ENCODE data around the gene SUGCT. TPM values are rescaled to one million over a fixed set of nuclear protein-coding genes. Genes with fewer than 3 reads are reported as not detected.

Gene SUGCT
- total RNA-seq, 2 experiments from 2014 or later: 0.21 to 0.61 TPM

GRCh38 chr7:40437936-40438634, 303.3 kb downstream of the SUGCT start:
- no peak overlapping the region for H3K4me3 Mint-ChIP-seq
- no peaks in the 10 kb centered on the region for H3K36me3 Mint-ChIP-seq
- no peaks in the 10 kb centered on the region for H3K4me1 Mint-ChIP-seq
- peaks cover 8% of the 10 kb centered on the region for H3K9me3 Mint-ChIP-seq (ENCODE audit: low read depth)
- DNase-seq (no peak), ATAC-seq (no peak)
- no peaks in the 10 kb centered on the region for H3K27me3 Mint-ChIP-seq
- H3K27ac Mint-ChIP-seq: no peak overlapping the region
- CTCF ChIA-PET: no interaction called here

GRCh38 chr7:40439686-40440085, 304.9 kb downstream of the SUGCT start:
- Mint-ChIP-seq H3K27me3 (no peaks in the 10 kb centered on the region), H3K4me3 (no peak overlapping the region), H3K36me3 (no peaks in the 10 kb centered on the region), H3K27ac (no peak overlapping the region), H3K4me1 (no peaks in the 10 kb centered on the region), H3K9me3 (ENCODE audit: low read depth) (peaks cover 8% of the 10 kb centered on the region)
- DNase-seq (no peak), ATAC-seq (no peak)
- CTCF ChIA-PET: no interaction called here

GRCh38 chr7:40447345-40447744, 312.5 kb downstream of the SUGCT start:
- Mint-ChIP-seq H3K27ac (no peak overlapping the region), H3K27me3 (no peaks in the 10 kb centered on the region), H3K4me3 (no peak overlapping the region), H3K4me1 (no peaks in the 10 kb centered on the region), H3K9me3 (ENCODE audit: low read depth) (no peaks in the 10 kb centered on the region), H3K36me3 (no peaks in the 10 kb centered on the region)
- CTCF ChIA-PET: no interaction called here
- no peak for DNase-seq
- no peak for ATAC-seq

- H3K36me3 Mint-ChIP-seq: no peaks in the 10 kb centered on the region
- CTCF ChIA-PET: no interaction called here
- no peak overlapping the region for H3K27ac Mint-ChIP-seq
- no peaks in the 10 kb centered on the region for H3K4me1 Mint-ChIP-seq
- DNase-seq (no peak), ATAC-seq (no peak)
- H3K27me3 Mint-ChIP-seq: no peaks in the 10 kb centered on the region
- no peak overlapping the region for H3K4me3 Mint-ChIP-seq
- no peaks in the 10 kb centered on the region for H3K9me3 Mint-ChIP-seq (ENCODE audit: low read depth)
These were observed 320.7 kb downstream of the SUGCT start for GRCh38 chr7:40455485-40455884.

- CTCF ChIA-PET: no interaction called here
- Mint-ChIP-seq H3K4me1 (peaks cover 5% of the 10 kb centered on the region), H3K9me3 (ENCODE audit: low read depth) (no peaks in the 10 kb centered on the region)
These were observed 323.1 kb downstream of the SUGCT start for GRCh38 chr7:40457776-40458480.

GRCh38 chr7:40463446-40463845, 328.6 kb downstream of the SUGCT start:
- no peak overlapping the region for H3K4me3 Mint-ChIP-seq
- H3K27ac Mint-ChIP-seq: no peak overlapping the region
- H3K36me3 Mint-ChIP-seq: no peaks in the 10 kb centered on the region
- no peak for DNase-seq
- H3K4me1 Mint-ChIP-seq: peaks cover 5% of the 10 kb centered on the region
- CTCF ChIA-PET: no interaction called here
- H3K27me3 Mint-ChIP-seq: no peaks in the 10 kb centered on the region
- H3K9me3 Mint-ChIP-seq (ENCODE audit: low read depth): peaks cover 3% of the 10 kb centered on the region
- no peak for ATAC-seq

More at GRCh38 chr7:40457776-40458480, 323.1 kb downstream of the SUGCT start:
- Mint-ChIP-seq H3K36me3 (no peaks in the 10 kb centered on the region), H3K4me3 (no peak overlapping the region), H3K27me3 (no peaks in the 10 kb centered on the region), H3K27ac (no peak overlapping the region)
- ATAC-seq (no peak), DNase-seq (no peak)

GRCh38 chr7:40468891-40469864, 334.4 kb downstream of the SUGCT start:
- ATAC-seq (no peak), DNase-seq (no peak)
- Mint-ChIP-seq H3K27me3 (no peaks in the 10 kb centered on the region), H3K4me3 (no peak overlapping the region), H3K27ac (no peak overlapping the region), H3K9me3 (ENCODE audit: low read depth) (no peaks in the 10 kb centered on the region), H3K36me3 (no peaks in the 10 kb centered on the region), H3K4me1 (peaks cover 2% of the 10 kb centered on the region)
- CTCF ChIA-PET: no interaction called here

GRCh38 chr7:40470091-40470592, 335.3 kb downstream of the SUGCT start:
- Mint-ChIP-seq H3K9me3 (ENCODE audit: low read depth) (no peaks in the 10 kb centered on the region), H3K4me3 (no peak overlapping the region), H3K27ac (no peak overlapping the region), H3K27me3 (no peaks in the 10 kb centered on the region), H3K4me1 (peaks cover 7% of the 10 kb centered on the region), H3K36me3 (no peaks in the 10 kb centered on the region)
- ATAC-seq: no peak
- no peak for DNase-seq
- CTCF ChIA-PET: no interaction called here

GRCh38 chr7:40470817-40471216, 336.0 kb downstream of the SUGCT start:
- Mint-ChIP-seq H3K36me3 (no peaks in the 10 kb centered on the region), H3K4me3 (no peak overlapping the region), H3K9me3 (ENCODE audit: low read depth) (no peaks in the 10 kb centered on the region), H3K27me3 (no peaks in the 10 kb centered on the region), H3K4me1 (peaks cover 12% of the 10 kb centered on the region), H3K27ac (no peak overlapping the region)
- ATAC-seq (no peak), DNase-seq (no peak)
- CTCF ChIA-PET: no interaction called here

- peaks cover 15% of the 10 kb centered on the region for H3K4me1 Mint-ChIP-seq
- DNase-seq (no peak), ATAC-seq (no peak)
These were observed 337.1 kb downstream of the SUGCT start for GRCh38 chr7:40471891-40472290.

GRCh38 chr7:40474790-40475680, 340.2 kb downstream of the SUGCT start:
- CTCF ChIA-PET: no interaction called here
- Mint-ChIP-seq H3K27ac (no peak overlapping the region), H3K9me3 (ENCODE audit: low read depth) (no peaks in the 10 kb centered on the region), H3K27me3 (no peaks in the 10 kb centered on the region), H3K4me3 (no peak overlapping the region), H3K36me3 (no peaks in the 10 kb centered on the region), H3K4me1 (peaks cover 16% of the 10 kb centered on the region)
- ATAC-seq (peak; percentile 82), DNase-seq (no peak)

More at GRCh38 chr7:40471891-40472290, 337.1 kb downstream of the SUGCT start:
- H3K27ac Mint-ChIP-seq: no peak overlapping the region
- H3K36me3 Mint-ChIP-seq: no peaks in the 10 kb centered on the region
- no peak overlapping the region for H3K4me3 Mint-ChIP-seq
- no peaks in the 10 kb centered on the region for H3K9me3 Mint-ChIP-seq (ENCODE audit: low read depth)
- no peaks in the 10 kb centered on the region for H3K27me3 Mint-ChIP-seq
- CTCF ChIA-PET: no interaction called here

- ATAC-seq (no peak), DNase-seq (no peak)
- CTCF ChIA-PET: no interaction called here
- Mint-ChIP-seq H3K4me1 (peaks cover 16% of the 10 kb centered on the region), H3K9me3 (ENCODE audit: low read depth) (no peaks in the 10 kb centered on the region), H3K27ac (no peak overlapping the region), H3K36me3 (no peaks in the 10 kb centered on the region), H3K4me3 (no peak overlapping the region), H3K27me3 (no peaks in the 10 kb centered on the region)
These were observed 340.8 kb downstream of the SUGCT start for GRCh38 chr7:40475681-40475982.

GRCh38 chr7:40477094-40477493, 342.3 kb downstream of the SUGCT start:
- Mint-ChIP-seq H3K4me1 (peaks cover 16% of the 10 kb centered on the region), H3K9me3 (ENCODE audit: low read depth) (no peaks in the 10 kb centered on the region), H3K27me3 (no peaks in the 10 kb centered on the region), H3K27ac (no peak overlapping the region), H3K36me3 (no peaks in the 10 kb centered on the region), H3K4me3 (no peak overlapping the region)
- ATAC-seq: no peak
- CTCF ChIA-PET: no interaction called here
- no peak for DNase-seq
